WTC11 (cell line): Measurements from ENCODE around the gene PHKA2.

ENCODE experiments used
- ATF1 ChIP-seq: sonication (generic); formaldehyde crosslinking; IDR thresholded peaks from 2 replicates; pipeline ENCODE4 v1.8.1; 2023; ENCODE audit warnings: mild to moderate bottlenecking, moderate library complexity, missing genetic modification reagents
- ATF2 ChIP-seq: sonication (generic); formaldehyde crosslinking; IDR thresholded peaks from 2 replicates; pipeline ENCODE4 v1.8.1; 2022; ENCODE audit warnings: low read depth, missing genetic modification reagents, borderline replicate concordance
- ATF3 ChIP-seq: sonication (generic); formaldehyde crosslinking; conservative IDR thresholded peaks from 2 replicates; pipeline ENCODE4 v1.8.1; 2022; ENCODE audit warnings: mild to moderate bottlenecking, missing genetic modification reagents
- ATF6 ChIP-seq: sonication (generic); formaldehyde crosslinking; IDR thresholded peaks from 2 replicates; pipeline ENCODE4 v1.8.1; 2023; ENCODE audit warnings: mild to moderate bottlenecking, missing genetic modification reagents
- CTCF ChIP-seq: fragments of 200-600 bp; IDR thresholded peaks from 2 replicates; pipeline ENCODE4 v1.8.0; 2022; ENCODE audit warnings: antibody characterized with exemption
- ESRRA ChIP-seq: sonication (generic); formaldehyde crosslinking; IDR thresholded peaks from 2 replicates; pipeline ENCODE4 v1.8.1; 2022; ENCODE audit warnings: mild to moderate bottlenecking, missing genetic modification reagents, borderline replicate concordance
- FOXP1 ChIP-seq: sonication (generic); formaldehyde crosslinking; IDR thresholded peaks from 2 replicates; pipeline ENCODE4 v1.8.0; 2022; ENCODE audit warnings: missing genetic modification reagents, mild to moderate bottlenecking, moderate library complexity, borderline replicate concordance
- HMGXB4 ChIP-seq: sonication (generic); formaldehyde crosslinking; IDR thresholded peaks from 2 replicates; pipeline ENCODE4 v1.8.1; 2023; ENCODE audit warnings: mild to moderate bottlenecking, moderate library complexity, missing genetic modification reagents
- JUN ChIP-seq: sonication (generic); formaldehyde crosslinking; IDR thresholded peaks from 2 replicates; pipeline ENCODE4 v1.8.0; 2023; ENCODE audit warnings: mild to moderate bottlenecking, missing genetic modification reagents
- MAX ChIP-seq: sonication (generic); formaldehyde crosslinking; IDR thresholded peaks from 2 replicates; pipeline ENCODE4 v1.8.0; 2022; ENCODE audit warnings: mild to moderate bottlenecking, missing genetic modification reagents
- NFYB ChIP-seq: sonication (generic); formaldehyde crosslinking; conservative IDR thresholded peaks from 2 replicates; pipeline ENCODE4 v1.8.0; 2022; ENCODE audit warnings: low read depth, missing genetic modification reagents
- OVOL2 ChIP-seq: fragments of 250-450 bp; sonication (Bioruptor Pico); IDR thresholded peaks from 2 replicates; pipeline ENCODE4 v1.9.0; 2021; ENCODE audit warnings: mild to moderate bottlenecking, borderline replicate concordance
- ZNF425 ChIP-seq: fragments of 250-450 bp; sonication (Bioruptor Pico); conservative IDR thresholded peaks from 2 replicates; pipeline ENCODE4 v1.9.0; 2021; ENCODE audit warnings: mild to moderate bottlenecking
- ZNF532 ChIP-seq: fragments of 250-450 bp; sonication (Bioruptor Pico); IDR thresholded peaks from 2 replicates; pipeline ENCODE4 v1.9.0; 2021; ENCODE audit warnings: mild to moderate bottlenecking, borderline replicate concordance

- no peak for TF ChIP-seq NFYB (CRISPR knock-in tag)
- TF ChIP-seq ATF1: no peak
- no peak for TF ChIP-seq CTCF
- TF ChIP-seq ATF2 (CRISPR knock-in tag): no peak
- no peak for TF ChIP-seq HMGXB4 (CRISPR knock-in tag)
- TF ChIP-seq OVOL2 (CRISPR knock-in tag): no peak
- TF ChIP-seq MAX (CRISPR knock-in tag): no peak
- no peak for TF ChIP-seq ATF3
- no peak for TF ChIP-seq ZNF532 (CRISPR knock-in tag)
- no peak for TF ChIP-seq JUN
- no peak for TF ChIP-seq ZNF425
- no peak for TF ChIP-seq ESRRA (CRISPR knock-in tag)
- TF ChIP-seq FOXP1 (CRISPR knock-in tag): no peak
- TF ChIP-seq ATF6: no peak
These were observed 23.1 kb upstream of the PHKA2 start for GRCh38 chrX:19007011-19007410.
